DMS 273 (cell line): ENCODE measurements around the gene NEK6.

Experiments used
- DNase-seq: peaks from one replicate; lab custom pipeline; 2025; ENCODE audit not compliant: unreplicated experiment; lab: John Stamatoyannopoulos, UW

The NEK6 gene

GRCh38 chr9:124368692-124369091 is 110.9 kb downstream of the NEK6 start:
- DNase-seq, result no peak

- DNase-seq, result no peak
These were observed 111.6 kb downstream of the NEK6 start for GRCh38 chr9:124369231-124369797.

GRCh38 chr9:124370896-124371582 is 113.3 kb downstream of the NEK6 start:
- DNase-seq, result no peak

- DNase-seq, result peak; percentile 57
These were observed 114.3 kb downstream of the NEK6 start for GRCh38 chr9:124372038-124372437.

GRCh38 chr9:124373386-124373785 is 115.6 kb downstream of the NEK6 start:
- no peak for DNase-seq

GRCh38 chr9:124373851-124374250 is 116.1 kb downstream of the NEK6 start:
- no peak for DNase-seq

GRCh38 chr9:124375726-124376125 is 118.0 kb downstream of the NEK6 start:
- DNase-seq, result no peak

- DNase-seq, result no peak
These were observed 118.6 kb downstream of the NEK6 start for GRCh38 chr9:124376329-124376728.

GRCh38 chr9:124377551-124378406 is 120.0 kb downstream of the NEK6 start:
- DNase-seq, result no peak

GRCh38 chr9:124381170-124381945 is 123.6 kb downstream of the NEK6 start:
- no peak for DNase-seq

- no peak for DNase-seq
These were observed 126.5 kb downstream of the NEK6 start for GRCh38 chr9:124384210-124384609.

- no peak for DNase-seq
These were observed 127.1 kb downstream of the NEK6 start for GRCh38 chr9:124384846-124385245.

GRCh38 chr9:124385623-124386022 is 127.9 kb downstream of the NEK6 start:
- no peak for DNase-seq

- DNase-seq, result no peak
These were observed 128.5 kb downstream of the NEK6 start for GRCh38 chr9:124386201-124386600.

- DNase-seq, result no peak
These were observed 130.7 kb downstream of the NEK6 start for GRCh38 chr9:124388275-124389048.

GRCh38 chr9:124389146-124389939 is 131.6 kb downstream of the NEK6 start:
- no peak for DNase-seq

GRCh38 chr9:124390794-124391658 is 133.3 kb downstream of the NEK6 start:
- peak; percentile 15 for DNase-seq

GRCh38 chr9:124392254-124392870 is 134.6 kb downstream of the NEK6 start:
- no peak for DNase-seq
